Neural progenitor cell (in vitro differentiated cells): ENCODE results near the gene R3HDM2. TPM values are rescaled to one million over a fixed set of nuclear protein-coding genes. Genes with fewer than 3 reads are reported as not detected.

ENCODE experiments used
- DNase-seq: peaks from one replicate; pipeline ENCODE4 v3.0.0-alpha.2; 2016; ENCODE audit warnings: low spot score
- H2AFZ ChIP-seq: fragments of 200-600 bp; sonication (generic); replicated peaks from 2 replicates; pipeline ENCODE4 v1.6.1; 2016; ENCODE audit warnings: antibody characterized with exemption
- H3F3A ChIP-seq: fragments of 200-600 bp; sonication (generic); 2 replicates; pipeline ENCODE4 v1.6.1; 2016; ENCODE audit warnings: antibody characterized with exemption, low read depth
- H3K27ac ChIP-seq: fragments of 200-600 bp; sonication (generic); 2 replicates; pipeline ENCODE4 v1.5.1; 2016; ENCODE audit warnings: mild to moderate bottlenecking
- H3K27me3 ChIP-seq: fragments of 200-600 bp; sonication (generic); 2 replicates; pipeline ENCODE4 v1.6.1; 2016; ENCODE audit warnings: mild to moderate bottlenecking, moderate library complexity
- H3K36me3 ChIP-seq: fragments of 200-600 bp; sonication (generic); 2 replicates; pipeline ENCODE4 v1.5.1; 2016
- H3K4me1 ChIP-seq: fragments of 200-600 bp; sonication (generic); 2 replicates; pipeline ENCODE4 v1.6.1; 2016; ENCODE audit warnings: mixed run types
- H3K4me2 ChIP-seq: fragments of 200-600 bp; sonication (generic); 2 replicates; pipeline ENCODE4 v1.6.1; 2016
- H3K4me3 ChIP-seq: fragments of 200-600 bp; sonication (generic); 2 replicates; pipeline ENCODE4 v1.5.1; 2016
- H3K79me2 ChIP-seq: fragments of 200-600 bp; sonication (generic); 2 replicates; pipeline ENCODE4 v1.6.1; 2016; ENCODE audit warnings: low read depth
- H3K9ac ChIP-seq: fragments of 200-600 bp; sonication (generic); 2 replicates; pipeline ENCODE4 v1.6.1; 2016
- H3K9me3 ChIP-seq: fragments of 200-600 bp; sonication (generic); 2 replicates; pipeline ENCODE4 v1.5.1; 2016; ENCODE audit warnings: low read depth
- H4K20me1 ChIP-seq: fragments of 200-600 bp; sonication (generic); 2 replicates; pipeline ENCODE4 v1.6.1; 2016; ENCODE audit warnings: low read depth
- H3K27ac Mint-ChIP-seq: 3 replicates; pipeline ENCODE4 v1.8.0; 2021; ENCODE audit warnings: mixed read lengths
- H3K27me3 Mint-ChIP-seq: 2 replicates; pipeline ENCODE4 v1.8.0; 2022; ENCODE audit warnings: low read depth, mild to moderate bottlenecking, inconsistent platforms, moderate library complexity, mixed read lengths; ENCODE audit not compliant: insufficient read depth
- H3K36me3 Mint-ChIP-seq: 3 replicates; pipeline ENCODE4 v1.8.0; 2021; ENCODE audit warnings: mixed read lengths
- H3K4me1 Mint-ChIP-seq: 3 replicates; pipeline ENCODE4 v1.8.0; 2021; ENCODE audit warnings: mixed read lengths
- H3K4me3 Mint-ChIP-seq: 3 replicates; pipeline ENCODE4 v1.8.0; 2021; ENCODE audit warnings: mild to moderate bottlenecking, moderate library complexity, mixed read lengths
- H3K9me3 Mint-ChIP-seq: 3 replicates; pipeline ENCODE4 v1.8.0; 2020; ENCODE audit warnings: mixed read lengths
- CTCF ChIP-seq: fragments of 200-600 bp; sonication (generic); IDR thresholded peaks from 2 replicates; pipeline ENCODE4 v1.5.1; 2017; ENCODE audit warnings: antibody characterized with exemption, mild to moderate bottlenecking
- EZH2 ChIP-seq: fragments of 200-600 bp; sonication (generic); IDR thresholded peaks from 2 replicates; pipeline ENCODE4 v1.6.1; 2017; ENCODE audit warnings: antibody characterized with exemption, mild to moderate bottlenecking, moderate library complexity
- EZH2phosphoT487 ChIP-seq: fragments of 200-600 bp; sonication (generic); IDR thresholded peaks from 2 replicates; pipeline ENCODE4 v1.6.1; 2017; ENCODE audit warnings: antibody characterized with exemption
- total RNA-seq: library from RNA; depleted of rRNA; stranded (reverse); fragments of >200 nt; gene quantifications from 2 replicates; pipeline ENCODE4 v1.2.3, GENCODE V29; 2015; ENCODE audit warnings: low replicate concordance

The R3HDM2 gene
- total RNA-seq, 1 donor from 2014 or later: 40.0 TPM

- H3K4me1 ChIP-seq: peaks cover 3% of the 10 kb centered on the region
- H3K4me3 Mint-ChIP-seq: no peak overlapping the region
- no peak overlapping the region for H3K27ac Mint-ChIP-seq
- no peak overlapping the region for H3K4me3 ChIP-seq
- peaks cover 3% of the 10 kb centered on the region for H3F3A ChIP-seq
- H2AFZ ChIP-seq: no peak overlapping the region
- H3K27me3 ChIP-seq: no peaks in the 10 kb centered on the region
- no peaks in the 10 kb centered on the region for H3K9me3 Mint-ChIP-seq
- H3K79me2 ChIP-seq: no peaks in the 10 kb centered on the region
- no peak for DNase-seq
- H4K20me1 ChIP-seq: no peaks in the 10 kb centered on the region
- no peaks in the 10 kb centered on the region for H3K9me3 ChIP-seq
- no peak overlapping the region for H3K27ac ChIP-seq
- no peaks in the 10 kb centered on the region for H3K36me3 ChIP-seq
- TF ChIP-seq CTCF (no peak), EZH2 (no peak), EZH2phosphoT487 (no peak)
- H3K4me1 Mint-ChIP-seq: peaks cover 3% of the 10 kb centered on the region
- peaks cover 36% of the 10 kb centered on the region for H3K36me3 Mint-ChIP-seq
- no peak overlapping the region for H3K4me2 ChIP-seq
- H3K9ac ChIP-seq: no peak overlapping the region
- peaks cover 2% of the 10 kb centered on the region for H3K27me3 Mint-ChIP-seq
Measured at GRCh38 chr12:57268264-57268663, 162.6 kb downstream of the R3HDM2 start.

- DNase-seq: no peak
- Histone ChIP-seq H3F3A (peaks cover 19% of the 10 kb centered on the region), H3K27ac (no peak overlapping the region), H2AFZ (no peak overlapping the region), H4K20me1 (peaks cover 10% of the 10 kb centered on the region), H3K27me3 (no peaks in the 10 kb centered on the region), H3K36me3 (no peaks in the 10 kb centered on the region), H3K9me3 (no peaks in the 10 kb centered on the region), H3K4me2 (no peak overlapping the region), H3K9ac (no peak overlapping the region), H3K79me2 (no peaks in the 10 kb centered on the region), H3K4me3 (no peak overlapping the region), H3K4me1 (peaks cover 19% of the 10 kb centered on the region)
- Mint-ChIP-seq H3K4me3 (no peak overlapping the region), H3K9me3 (no peaks in the 10 kb centered on the region), H3K4me1 (peaks cover 12% of the 10 kb centered on the region), H3K27me3 (peaks cover 2% of the 10 kb centered on the region), H3K27ac (no peak overlapping the region), H3K36me3 (peaks cover 36% of the 10 kb centered on the region)
- no peak for TF ChIP-seq EZH2
- no peak for TF ChIP-seq CTCF
- TF ChIP-seq EZH2phosphoT487: no peak
Measured at GRCh38 chr12:57266681-57267080, 164.2 kb downstream of the R3HDM2 start.

GRCh38 chr12:57263096-57263495 lies 167.7 kb downstream of the R3HDM2 start:
- Mint-ChIP-seq H3K9me3 (no peaks in the 10 kb centered on the region), H3K27me3 (peaks cover 5% of the 10 kb centered on the region), H3K4me3 (no peak overlapping the region), H3K27ac (no peak overlapping the region), H3K36me3 (peaks cover 24% of the 10 kb centered on the region), H3K4me1 (peaks cover 28% of the 10 kb centered on the region)
- Histone ChIP-seq H2AFZ (no peak overlapping the region), H3K27me3 (no peaks in the 10 kb centered on the region), H3K36me3 (no peaks in the 10 kb centered on the region), H3K4me1 (peaks cover 34% of the 10 kb centered on the region), H3K9ac (no peak overlapping the region), H3K27ac (peak overlapping the region; percentile 39), H3F3A (peaks cover 31% of the 10 kb centered on the region), H3K4me3 (no peak overlapping the region), H3K4me2 (peak overlapping the region; percentile 65), H4K20me1 (peaks cover 18% of the 10 kb centered on the region), H3K79me2 (no peaks in the 10 kb centered on the region), H3K9me3 (no peaks in the 10 kb centered on the region)
- DNase-seq: no peak
- TF ChIP-seq EZH2 (no peak), EZH2phosphoT487 (no peak), CTCF (no peak)
